NCI-H2227 (cell line): ENCODE data around the gene CFAP221.
"Not testable (repeated sequence)": the region's sequence is repeated elsewhere in the genome, so short reads cannot be mapped to it uniquely, and the experiment has no call there.

ENCODE experiments used
- DNase-seq: peaks from one replicate; lab custom pipeline; 2025; ENCODE audit not compliant: unreplicated experiment; lab: John Stamatoyannopoulos, UW

The CFAP221 gene

DNA sequence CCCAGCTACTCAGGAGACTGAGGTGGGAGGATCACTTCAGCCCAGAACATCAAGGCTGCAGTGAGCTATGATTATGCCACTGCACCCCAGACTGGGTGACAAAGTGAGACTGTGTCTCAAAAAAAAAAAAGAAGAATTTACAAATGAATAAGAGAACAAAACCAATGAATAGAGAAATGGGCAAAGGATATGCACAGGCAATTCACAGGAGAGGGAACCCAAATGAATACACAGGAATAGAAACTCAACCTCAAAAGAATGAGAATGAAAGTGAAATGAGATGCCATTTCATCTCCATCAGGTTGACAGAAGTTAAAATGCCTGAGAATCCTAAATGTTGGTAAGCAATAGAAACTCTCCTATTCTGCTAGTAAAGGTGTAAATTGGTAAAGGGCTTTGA is 40.2 kb downstream of the CFAP221 start:
- DNase-seq: no peak

DNA sequence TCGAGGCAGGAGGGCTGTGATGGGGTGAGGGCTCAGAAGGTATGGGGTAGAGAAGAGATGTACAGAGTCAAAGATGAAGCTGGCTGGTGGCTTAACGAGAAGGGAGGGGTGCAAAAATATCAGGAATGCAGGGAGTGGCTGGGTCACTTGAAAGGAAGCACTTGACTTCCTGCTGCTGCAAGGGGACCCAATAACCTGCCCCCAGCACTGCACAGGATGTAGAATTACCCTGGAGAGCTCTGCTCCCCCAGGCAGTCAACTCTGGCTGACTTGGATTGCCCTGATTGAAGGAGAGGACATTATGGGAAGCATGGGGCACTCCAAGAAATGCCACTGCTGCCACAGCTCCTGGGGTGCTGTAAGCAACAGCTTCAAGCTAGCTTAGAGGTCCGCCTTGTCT is 41.8 kb downstream of the CFAP221 start:
- no peak for DNase-seq

DNA sequence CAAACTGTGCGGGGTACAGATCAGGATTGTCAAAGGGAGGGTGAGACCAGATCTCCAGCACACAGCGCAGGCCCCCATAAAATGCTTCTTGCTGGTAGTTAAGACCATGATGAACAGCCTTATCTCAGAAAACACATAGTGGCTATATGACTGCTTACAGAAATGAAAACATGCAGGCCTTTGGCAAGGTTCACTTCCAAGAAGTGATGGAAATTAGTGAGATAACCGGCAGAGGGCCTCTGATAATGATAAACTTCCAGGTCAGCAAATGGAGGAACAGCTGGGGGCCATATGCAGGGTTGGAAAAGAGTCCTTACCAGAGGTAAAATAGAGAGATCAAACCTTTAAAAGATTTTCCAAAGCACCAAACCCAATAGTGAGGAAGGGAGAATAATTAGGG is 46.6 kb downstream of the CFAP221 start:
- DNase-seq: no peak

DNA sequence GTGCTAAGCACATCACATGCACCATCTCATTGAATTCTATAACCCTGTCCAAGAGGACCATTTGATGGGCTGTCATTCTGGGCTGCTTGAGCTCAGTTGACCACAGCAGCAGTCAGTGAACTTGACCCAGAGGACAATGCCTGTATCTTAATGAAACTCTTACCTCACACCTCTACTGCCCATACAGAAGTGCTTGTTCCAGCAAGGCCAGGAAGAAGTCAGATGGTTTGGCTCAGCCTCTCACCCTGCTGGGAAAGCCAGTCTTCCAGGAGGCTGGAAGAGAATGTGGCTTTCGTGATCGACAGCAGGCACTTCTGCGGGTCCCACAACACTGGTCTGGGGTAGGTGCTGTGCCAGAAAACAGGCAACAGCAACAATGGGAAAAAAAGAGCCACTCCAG is 47.3 kb downstream of the CFAP221 start:
- no peak for DNase-seq

DNA sequence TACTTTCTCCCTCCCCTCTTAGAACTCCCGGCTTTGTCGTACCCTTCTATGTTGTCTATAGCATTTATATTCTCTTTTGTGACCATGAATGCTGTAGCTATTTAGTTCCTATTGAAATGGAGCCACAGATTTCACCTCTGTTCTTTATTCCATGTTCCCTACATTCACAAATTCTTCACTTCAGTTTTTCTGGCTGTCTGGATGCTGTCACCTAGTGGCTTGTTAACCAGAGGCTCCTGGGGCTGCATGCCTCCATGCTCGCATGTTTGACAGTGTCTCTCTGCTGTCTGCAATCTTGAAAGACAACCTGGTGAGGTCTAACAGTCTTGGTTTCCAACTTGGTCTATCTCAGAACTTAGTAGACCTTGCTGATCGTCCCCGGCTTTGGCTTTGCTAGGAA is 48.2 kb downstream of the CFAP221 start:
- DNase-seq: no peak

DNA sequence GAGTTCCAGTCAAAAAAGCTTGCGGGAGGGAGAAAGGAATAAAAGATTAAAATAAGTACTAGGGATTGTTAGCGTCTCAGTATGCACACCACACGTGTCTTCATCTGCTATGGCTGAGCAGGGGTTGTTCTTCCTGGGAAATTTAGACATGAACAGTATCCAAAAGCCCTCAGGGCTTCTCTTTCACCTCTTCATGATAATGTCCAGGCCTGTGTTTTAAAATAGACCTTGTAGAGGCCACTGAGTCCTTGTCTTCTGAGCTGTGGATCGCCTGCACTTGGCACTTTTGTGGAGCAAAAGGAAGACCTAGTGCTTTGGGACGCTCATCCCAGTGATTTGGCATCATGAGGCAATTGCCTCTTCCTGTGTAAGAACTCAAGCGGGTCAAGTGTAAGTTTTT is 52.4 kb downstream of the CFAP221 start:
- no peak for DNase-seq

DNA sequence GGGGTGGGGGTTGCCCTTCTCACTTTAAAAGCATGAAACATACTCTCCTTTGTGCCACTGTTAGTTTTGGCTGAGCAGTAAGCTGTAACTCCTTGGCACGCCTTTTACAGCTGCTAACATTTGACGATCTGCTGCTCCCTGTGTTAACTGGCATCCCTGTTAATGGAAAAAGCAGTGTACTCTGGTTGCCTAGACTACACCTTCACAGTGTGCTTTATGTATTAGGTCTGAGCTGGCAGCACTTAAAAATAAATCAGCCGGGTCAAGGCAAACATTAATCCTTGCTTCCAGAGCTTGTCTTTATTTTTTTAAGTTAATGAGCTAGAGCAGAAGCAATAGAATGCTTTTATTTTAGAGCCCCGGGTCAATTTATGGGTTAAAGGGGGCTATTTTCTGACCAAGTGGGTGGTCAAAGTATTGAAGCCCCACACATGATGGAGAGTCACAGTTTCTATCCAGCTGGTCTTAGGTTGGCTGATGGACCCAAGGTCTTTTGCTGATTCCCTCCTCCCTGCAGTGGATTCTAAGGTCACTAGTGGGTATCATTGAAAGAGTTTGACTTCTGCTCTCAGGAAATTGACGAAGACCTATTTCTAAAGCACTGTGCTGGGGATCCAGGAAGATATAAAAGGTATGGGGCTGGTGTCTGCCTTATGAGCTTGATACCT is 54.5 kb downstream of the CFAP221 start:
- peak; percentile 64 for DNase-seq

DNA sequence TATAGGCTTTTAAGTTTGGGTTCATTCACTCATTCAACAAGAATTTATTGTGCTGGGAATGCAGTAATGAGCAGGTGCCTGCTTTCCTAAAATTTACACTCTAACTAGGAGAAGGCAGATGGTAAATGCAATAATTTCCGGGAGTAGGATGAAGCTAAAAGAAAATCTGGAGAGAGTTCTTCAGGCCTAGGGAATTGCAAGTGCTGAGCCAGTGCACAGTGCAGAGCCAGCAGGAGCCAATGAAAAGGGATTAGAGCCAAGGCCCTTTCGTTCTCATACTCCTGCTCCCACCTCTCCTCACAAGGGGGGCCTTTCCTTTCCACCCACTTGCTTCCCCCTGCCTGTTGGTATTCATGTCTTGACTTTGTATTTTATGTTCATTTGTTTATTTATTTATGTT is 55.1 kb downstream of the CFAP221 start:
- no peak for DNase-seq

DNA sequence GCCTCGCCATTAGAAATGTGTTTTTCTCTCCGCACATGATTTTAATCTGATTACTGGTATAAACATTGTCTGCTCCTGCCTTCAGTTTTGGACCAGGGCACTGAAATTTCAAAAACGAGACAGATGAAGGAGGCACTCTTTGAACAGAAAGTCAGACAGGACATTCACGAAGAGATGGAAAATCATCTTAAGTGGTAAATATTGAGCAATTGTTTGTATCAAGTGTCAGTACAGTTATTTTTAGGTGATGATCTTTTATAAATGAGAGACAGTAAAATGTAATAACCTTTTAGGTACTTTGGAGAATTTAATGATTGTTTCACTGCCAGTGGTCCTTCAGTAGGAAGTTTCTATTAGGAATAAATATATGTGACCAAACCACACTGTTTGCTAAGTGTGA is 60.8 kb downstream of the CFAP221 start:
- DNase-seq: no peak

DNA sequence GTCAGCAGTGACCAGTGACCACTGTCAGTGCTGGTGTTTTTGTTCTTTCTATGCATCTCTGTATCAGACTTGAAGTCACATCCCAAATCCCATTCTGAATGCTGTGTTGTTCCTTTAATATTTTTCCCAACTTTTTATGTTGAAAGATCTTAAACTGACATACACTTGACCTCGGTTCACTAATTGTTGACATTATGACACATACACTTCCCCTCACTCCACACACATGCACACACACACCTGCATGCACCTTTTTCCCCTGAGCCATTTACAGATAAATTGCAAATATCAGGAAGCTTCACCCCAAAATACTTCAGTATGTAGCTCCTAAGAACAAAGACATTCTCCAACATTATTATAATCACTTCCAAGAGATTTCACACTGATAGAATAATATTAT is 62.4 kb downstream of the CFAP221 start:
- DNase-seq: no peak

DNA sequence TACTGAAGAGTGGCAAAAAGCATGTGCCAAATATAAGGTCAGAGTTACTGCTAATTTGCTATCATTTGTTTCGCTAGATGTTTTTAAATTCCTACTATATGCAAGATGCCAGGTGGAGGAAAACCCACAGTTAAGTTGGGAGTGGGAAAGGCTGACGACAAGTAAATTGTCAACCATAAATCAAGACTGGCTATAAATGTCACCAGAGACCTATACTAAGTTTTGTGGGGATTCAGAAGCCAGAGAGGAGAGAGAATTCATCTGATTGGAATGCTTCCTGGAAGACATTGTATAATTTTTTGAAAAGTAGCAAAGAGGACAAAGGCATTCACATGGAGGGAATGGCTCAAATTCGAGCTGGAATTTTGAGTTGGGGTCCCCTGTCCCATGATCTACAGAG is 64.3 kb downstream of the CFAP221 start:
- no peak for DNase-seq

DNA sequence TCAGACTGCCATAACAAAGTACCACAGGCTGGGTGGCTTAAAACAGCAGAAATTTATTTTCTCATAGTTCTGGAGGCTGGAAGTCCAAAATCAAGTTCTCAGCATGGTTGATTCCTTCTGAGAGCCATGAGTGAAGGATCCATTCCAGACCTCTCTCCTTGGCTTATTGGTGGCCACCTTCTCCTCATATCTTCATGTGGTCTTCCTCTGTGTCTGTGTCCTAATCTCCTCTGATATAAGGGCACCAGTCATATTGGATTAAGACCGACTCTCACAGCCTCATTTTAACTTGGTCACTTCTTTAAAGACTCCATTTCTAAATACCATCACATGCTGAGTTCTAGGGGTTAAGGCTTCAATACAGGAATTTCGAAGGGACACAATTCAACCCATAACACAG is 65.1 kb downstream of the CFAP221 start:
- no peak for DNase-seq

DNA sequence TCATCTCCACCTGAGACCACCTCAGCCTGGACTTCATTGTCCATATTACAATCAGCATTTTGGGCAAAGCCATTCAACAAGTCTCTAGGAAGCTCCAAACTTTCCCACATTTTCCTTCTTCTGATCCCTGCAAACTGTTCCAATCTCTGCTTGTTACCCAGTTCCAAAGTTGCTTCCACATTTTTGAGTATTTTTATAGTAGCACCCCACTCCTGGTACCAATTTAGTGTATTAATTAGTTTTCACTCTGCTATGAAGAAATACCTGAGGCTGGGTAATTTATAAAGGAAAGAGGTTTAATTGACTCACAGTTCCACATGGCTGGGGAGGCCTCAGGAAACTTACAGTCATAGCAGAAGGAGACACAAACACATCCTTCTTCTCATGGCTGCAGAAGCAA is 69.9 kb downstream of the CFAP221 start:
- not testable (repeated sequence) for DNase-seq

DNA sequence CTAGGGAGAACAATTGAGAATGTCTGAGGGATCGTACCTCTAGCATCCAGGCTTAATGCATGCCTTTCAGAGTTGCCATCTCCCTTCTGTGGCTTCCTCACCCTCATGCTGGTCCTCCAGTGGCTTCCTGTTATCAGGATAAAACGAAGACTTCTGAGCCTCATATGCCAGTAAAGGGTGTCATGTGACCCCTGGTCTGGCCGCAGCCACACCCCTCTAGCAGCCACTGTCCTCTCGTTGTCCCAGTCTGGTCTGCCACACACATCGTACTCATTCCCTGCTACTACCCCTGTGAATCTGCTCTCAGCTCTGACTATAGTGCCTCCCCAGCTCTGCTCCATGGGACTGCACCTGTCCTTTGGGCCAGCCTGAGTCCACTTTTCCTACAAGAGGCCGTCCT is 72.2 kb downstream of the CFAP221 start:
- no peak for DNase-seq

DNA sequence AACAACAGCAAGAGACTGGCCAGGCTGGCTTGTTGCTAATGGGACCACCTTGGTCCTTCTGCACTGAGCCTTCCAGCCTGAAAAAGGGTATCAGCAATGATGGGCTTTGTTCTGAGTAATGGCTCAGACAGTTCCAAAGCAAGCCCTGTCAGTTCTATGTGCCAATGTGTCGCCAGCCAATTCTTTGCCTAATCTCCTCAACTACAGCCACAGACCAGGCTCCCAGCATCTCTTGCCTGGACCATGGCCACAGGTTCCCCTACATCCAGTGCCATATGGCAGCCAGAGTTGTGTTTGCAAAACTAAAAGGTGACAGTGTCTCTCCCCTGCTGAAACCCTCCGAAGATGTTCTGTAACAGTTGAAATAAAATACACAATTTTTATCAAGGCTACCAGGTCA is 73.2 kb downstream of the CFAP221 start:
- DNase-seq: no peak

DNA sequence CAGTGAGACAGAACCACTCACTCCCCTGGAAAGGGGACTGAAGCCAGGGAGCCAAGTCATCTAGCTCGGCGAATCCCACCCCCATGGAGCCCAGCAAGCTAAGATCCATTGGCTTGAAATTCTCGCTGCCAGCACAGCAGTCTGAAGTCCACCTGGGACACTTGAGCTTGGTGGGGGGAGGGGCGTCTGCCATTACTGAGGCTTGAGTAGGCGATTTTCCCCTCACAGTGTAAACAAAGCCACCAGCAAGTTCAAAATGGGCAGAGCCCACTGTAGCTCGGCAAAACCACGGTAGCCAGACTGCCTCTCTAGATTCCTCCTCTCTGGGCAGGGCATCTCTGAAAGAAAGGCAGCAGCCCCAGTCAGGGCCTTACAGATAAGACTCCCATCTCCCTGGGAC is 74.5 kb downstream of the CFAP221 start:
- not testable (repeated sequence) for DNase-seq

DNA sequence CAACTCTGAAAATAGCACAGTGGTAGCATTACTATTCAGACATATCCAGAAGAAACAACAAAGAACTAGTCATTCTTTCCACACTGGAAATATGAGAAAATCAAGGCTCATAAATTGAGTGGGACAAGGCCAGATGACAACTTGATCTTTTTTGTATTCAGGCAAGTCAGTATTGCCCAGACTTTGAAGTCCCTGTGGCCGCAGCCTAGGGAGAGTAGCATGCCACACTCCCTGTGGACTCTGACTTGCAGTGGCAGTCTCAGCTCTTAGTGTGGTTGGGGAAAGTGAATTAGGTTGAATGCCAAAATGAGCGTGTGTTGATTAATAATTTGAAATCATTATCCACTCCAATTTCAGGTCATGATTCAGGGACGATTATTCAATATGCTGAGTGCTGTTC is 81.0 kb downstream of the CFAP221 start:
- DNase-seq: no peak

DNA sequence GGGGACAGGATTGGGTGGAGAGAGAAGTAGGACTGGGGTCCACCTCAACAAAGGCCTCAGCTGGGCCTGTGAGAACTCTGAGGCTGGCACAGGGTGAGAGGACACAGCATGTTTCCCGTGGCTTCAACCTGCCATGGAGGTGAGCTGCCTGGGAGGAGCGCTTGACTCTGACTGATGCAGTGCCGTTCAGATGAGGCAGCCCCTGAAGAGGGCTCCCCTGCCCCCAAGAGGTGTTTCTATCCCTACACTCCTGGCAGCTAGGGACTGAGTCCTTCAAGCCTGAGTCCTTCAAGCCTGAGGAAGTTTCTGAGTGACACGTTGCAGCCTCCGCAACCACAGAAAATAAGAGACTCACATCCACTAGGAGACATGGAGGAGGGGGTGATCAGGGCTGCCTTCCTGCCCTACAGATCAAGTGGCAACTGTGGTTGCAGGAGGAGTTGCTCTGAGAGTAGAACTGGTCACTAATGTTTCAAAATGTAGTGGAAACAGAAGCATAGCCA is 85.1 kb downstream of the CFAP221 start:
- no peak for DNase-seq

DNA sequence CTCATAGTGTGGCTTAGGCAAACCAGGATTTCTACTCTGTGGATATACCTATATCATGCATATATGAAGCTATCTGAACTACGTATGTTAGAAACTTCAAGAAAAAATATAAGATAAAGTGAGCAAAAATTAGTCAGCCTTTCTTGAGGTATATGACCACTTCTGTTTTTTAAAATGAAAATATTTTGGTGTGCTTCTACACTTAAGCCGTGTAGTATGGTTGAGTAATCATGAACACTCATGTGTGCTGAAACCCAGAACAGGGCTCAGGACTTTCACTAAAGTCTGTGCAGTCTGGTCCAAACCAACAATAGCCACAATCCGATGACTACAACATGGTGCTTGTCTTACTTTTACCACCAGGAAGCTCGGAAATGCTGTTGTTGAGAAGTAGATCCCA is 85.9 kb downstream of the CFAP221 start:
- DNase-seq: no peak

DNA sequence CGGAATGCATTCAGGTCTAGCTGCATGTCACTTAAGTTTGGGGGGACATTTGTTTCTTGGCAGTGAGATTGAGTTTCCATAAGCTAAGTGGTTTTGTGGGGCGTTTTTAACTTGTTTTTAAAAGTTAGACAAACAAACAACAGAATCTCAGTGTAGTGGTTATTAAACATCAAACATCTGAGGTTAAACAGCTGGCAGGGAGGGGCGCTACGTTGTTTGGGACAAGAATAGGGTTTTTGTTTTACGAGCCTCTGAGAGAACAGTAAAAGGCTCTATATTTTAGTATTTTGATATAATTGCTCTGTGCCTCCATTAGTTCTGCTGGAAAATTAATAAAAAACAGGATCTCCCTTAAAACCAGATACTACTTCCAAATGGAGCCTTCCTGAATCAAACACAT is 93.1 kb downstream of the CFAP221 start:
- DNase-seq: no peak

DNA sequence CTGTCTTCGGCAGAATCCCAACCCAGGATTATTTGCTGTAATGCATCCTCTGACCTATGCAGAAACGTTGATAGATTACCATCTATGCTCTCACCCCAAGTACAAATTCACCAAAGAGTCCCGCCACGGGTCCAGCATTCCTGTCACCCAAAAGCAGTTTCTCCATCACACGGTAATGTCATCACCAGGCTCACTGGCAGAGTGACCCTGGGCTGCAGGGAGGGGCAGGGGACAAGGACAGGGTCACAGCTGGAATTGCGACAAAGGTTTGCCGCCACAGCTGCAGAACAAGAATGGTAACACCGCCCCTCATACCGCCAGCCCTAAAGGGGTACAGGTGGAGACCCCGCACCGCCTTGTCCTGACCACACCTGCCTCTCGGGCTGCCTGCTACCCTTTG is 94.0 kb downstream of the CFAP221 start:
- no peak for DNase-seq

DNA sequence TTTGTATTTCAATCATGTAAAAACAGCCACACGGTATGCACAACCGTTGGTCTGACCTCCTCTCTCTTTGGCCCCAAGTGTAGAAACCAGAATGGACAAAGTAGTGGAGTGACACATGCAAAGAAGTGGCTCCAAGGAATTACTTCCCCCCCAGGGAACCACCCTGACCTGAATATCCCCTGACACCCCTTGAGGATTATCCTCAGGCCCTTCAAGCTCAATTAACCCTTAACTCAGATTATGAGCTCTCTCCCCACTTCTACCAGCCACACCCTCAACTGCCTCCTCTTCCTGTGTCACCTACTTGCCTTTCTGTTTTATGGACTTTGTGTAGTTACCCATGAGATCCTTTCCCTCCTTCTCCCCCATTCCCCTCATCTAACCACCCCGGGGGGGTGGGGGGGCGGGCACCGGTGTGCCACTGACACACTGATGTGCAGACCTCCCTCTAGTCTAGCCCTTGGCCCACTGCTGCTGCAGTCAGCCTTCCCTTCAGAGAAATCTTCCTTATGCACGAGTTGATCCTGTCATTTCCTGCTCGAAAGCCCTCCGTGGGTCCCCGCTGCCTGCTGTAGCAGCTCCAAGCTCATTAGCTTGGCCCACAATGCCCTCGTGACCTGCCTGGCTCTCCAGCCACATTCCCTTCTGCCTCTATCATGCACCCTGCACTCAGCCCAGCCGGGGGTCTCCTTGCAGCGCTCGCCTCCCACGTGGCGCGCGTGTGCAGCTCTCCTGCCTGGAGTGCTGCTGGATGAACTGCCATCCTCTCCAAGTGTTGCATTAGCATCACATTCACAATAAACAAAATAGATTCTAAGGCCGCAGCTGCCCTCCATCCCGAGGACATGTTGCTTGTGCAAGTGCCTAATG is 94.7 kb downstream of the CFAP221 start:
- DNase-seq: peak; percentile 33
